ENCODE results near the gene TAL2.

Gene TAL2

DNA sequence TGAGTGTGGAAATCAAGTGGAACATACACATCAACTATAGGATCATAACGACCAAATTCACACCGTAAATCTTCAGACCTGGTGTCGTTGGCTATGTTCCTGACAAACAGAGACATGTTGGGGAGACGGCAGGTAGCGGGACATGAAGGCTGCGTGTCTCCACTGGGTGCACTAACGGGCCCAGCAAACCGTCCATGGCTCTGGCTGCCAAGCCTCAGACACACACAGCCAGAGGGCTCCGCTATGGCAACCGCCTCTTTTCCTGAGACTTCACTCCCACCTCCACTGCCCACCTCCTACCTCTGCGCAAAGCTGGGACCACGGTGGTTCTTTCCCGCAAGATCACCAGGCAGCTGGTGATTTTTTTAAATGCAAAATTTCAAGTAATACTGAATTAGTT is 48.4 kb downstream of the TAL2 start:
- no peak for DNase-seq (ENCODE audit: low spot score)

DNA sequence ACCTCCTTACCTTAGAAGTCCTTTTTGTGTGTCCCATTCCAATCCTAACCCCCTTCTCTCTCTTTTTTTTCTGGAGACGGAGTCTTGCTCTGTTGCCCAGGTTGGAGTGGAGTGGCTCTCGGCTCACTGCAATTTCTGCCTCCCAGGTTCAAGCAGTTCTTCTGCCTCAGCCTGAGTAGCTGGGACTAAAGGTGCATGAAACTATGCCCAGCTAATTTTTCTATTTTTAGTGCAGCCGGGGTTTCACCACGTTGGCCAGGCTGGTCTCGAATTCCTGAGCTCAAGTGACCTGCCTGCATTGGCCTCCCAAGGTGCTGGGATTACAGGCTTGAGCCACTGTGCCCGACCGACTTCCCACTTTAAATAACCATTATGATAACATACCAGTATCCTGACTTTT is 49.6 kb downstream of the TAL2 start:
- DNase-seq (ENCODE audit: low spot score): no peak

DNA sequence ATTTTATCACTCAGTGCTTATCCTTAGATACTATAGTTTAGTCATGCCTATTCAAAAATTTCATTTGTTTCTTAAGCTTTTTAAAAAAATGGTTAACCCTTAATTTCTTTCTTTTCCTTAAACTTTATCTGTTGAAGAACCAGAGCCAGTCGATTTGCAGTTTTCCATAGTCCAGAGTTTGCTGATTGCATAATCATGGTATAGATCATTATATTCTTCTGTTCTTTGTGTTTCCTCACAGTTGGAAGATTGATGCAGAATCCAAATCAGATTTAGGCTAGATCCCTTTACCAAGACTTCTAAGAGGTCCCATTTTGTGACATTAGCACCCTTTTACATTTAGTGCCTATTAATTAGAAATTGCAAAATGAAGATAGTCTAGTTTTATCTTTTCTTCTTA is 50.0 kb downstream of the TAL2 start:
- DNase-seq (ENCODE audit: low spot score): no peak

Measured in putamen (tissue), 1 donor.